Neural progenitor cell (in vitro differentiated cells): ENCODE data around the gene MTHFR.

Source experiments
- CTCF ChIP-seq: fragments of 200-600 bp; sonication (generic); IDR thresholded peaks from 2 replicates; pipeline ENCODE4 v1.5.1; 2017; ENCODE audit warnings: antibody characterized with exemption, mild to moderate bottlenecking
- EZH2 ChIP-seq: fragments of 200-600 bp; sonication (generic); IDR thresholded peaks from 2 replicates; pipeline ENCODE4 v1.6.1; 2017; ENCODE audit warnings: antibody characterized with exemption, mild to moderate bottlenecking, moderate library complexity
- EZH2phosphoT487 ChIP-seq: fragments of 200-600 bp; sonication (generic); IDR thresholded peaks from 2 replicates; pipeline ENCODE4 v1.6.1; 2017; ENCODE audit warnings: antibody characterized with exemption

GRCh38 chr1:11825131-11825530 lies 19.4 kb upstream of the MTHFR start:
- TF ChIP-seq CTCF (no peak), EZH2 (no peak), EZH2phosphoT487 (no peak)
